ENCODE results near the gene ZC3H13.

Gene ZC3H13

GRCh38 chr13:45934283-45934682, 118.3 kb downstream of the ZC3H13 start:
- no peak for DNase-seq

DNA sequence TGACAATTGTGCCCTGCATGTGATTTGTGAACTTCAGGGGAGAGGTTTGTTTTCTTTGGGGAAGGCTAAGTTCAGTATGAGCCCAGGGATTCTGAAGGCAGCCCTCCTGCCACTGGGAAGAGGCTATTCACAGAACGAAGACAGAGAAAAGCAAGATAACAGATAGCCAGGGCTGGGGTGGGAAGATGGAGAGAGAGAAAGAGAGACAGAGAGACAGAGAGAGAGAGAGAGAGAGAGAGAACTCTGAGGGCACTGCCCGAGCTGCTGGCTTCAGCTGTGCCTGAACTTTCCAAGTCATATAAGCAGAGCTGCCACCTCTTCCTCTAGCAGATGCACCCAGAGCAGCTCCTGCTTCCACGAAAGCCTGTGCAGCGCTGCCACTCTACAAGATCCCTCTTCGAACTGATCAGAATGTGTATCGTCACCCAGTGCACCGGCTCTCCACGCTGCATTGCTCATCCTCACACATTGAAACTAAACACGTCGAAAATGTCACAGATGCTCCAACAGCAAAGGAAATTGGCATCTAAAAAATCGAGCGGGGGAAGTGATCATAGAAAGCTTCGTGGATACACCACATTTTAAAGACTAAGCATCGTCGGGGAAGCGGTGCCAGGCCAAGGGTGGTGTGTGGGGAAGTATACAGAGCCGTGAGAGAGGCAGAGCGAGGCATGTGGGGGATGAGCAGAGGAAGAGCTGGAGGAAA, 119.2 kb downstream of the ZC3H13 start:
- no peak for DNase-seq

GRCh38 chr13:45932676-45933075, 119.9 kb downstream of the ZC3H13 start:
- DNase-seq: no peak

GRCh38 chr13:45932172-45932571, 120.4 kb downstream of the ZC3H13 start:
- no peak for DNase-seq

- no peak for DNase-seq
These were observed 121.3 kb downstream of the ZC3H13 start for GRCh38 chr13:45931211-45931610.

DNA sequence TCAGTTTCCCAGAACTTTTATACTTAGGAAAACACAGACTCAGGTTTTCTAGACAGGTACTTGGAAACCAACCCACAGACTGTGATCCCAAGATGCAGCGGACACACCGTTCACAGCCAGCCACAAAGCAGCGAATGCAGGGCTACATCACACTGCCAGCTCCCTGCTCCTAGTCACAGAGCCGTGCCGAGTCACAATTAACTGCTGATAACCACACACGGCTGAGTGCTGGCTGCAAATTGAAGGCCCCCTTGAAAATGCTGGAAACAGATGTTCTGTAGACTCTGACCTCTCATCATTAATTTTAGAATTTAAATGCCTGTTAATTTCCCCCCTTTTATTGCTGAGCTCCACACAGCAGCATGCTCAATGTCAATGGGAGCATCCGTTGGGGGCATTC, 122.4 kb downstream of the ZC3H13 start:
- DNase-seq: no peak

GRCh38 chr13:45928843-45929242, 123.7 kb downstream of the ZC3H13 start:
- no peak for DNase-seq

GRCh38 chr13:45928176-45928575, 124.4 kb downstream of the ZC3H13 start:
- DNase-seq: no peak

DNA sequence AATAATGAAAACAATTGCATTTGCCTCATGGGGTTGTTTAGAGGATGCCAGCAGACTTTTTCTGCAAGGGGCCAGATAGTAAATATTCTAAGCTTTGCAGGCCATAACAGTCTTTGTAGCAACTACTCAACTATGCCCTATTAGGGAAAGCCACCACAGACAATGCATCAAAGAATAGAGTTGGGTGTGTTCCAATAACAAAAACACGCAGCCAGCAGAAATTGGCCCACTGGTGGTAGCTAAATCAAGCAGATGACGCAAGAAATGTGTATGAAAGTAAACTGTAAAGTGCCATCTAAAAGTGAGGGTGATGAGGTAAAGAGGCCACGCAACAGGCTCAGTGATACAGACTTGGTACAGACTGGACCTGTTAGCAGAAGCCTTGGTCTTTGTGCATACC, 125.8 kb downstream of the ZC3H13 start:
- no peak for DNase-seq

- DNase-seq: no peak
These were observed 127.4 kb downstream of the ZC3H13 start for GRCh38 chr13:45925151-45925550.

GRCh38 chr13:45921162-45921736, 131.3 kb downstream of the ZC3H13 start:
- DNase-seq: no peak

- DNase-seq: no peak
These were observed 133.9 kb downstream of the ZC3H13 start for GRCh38 chr13:45918597-45918996.

DNA sequence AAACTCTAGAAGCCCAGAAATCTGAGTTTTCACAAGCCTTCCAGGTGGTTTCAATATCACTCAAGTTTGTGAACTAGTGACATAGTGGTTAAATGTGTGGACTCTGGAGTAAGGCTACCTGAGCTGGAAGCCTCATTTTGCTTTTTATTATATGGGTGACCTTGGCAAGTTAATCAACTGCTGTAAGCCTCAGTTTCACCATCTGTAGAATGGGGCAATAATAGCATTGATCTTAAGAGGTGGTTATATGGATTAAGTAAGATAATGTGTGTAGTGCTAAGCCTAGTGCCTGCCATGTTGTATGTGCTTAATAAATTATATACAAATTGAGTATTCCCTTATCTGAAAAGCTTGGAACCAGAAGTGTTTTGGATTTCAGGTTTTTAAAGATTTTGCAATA, 135.5 kb downstream of the ZC3H13 start:
- DNase-seq: no peak

DNA sequence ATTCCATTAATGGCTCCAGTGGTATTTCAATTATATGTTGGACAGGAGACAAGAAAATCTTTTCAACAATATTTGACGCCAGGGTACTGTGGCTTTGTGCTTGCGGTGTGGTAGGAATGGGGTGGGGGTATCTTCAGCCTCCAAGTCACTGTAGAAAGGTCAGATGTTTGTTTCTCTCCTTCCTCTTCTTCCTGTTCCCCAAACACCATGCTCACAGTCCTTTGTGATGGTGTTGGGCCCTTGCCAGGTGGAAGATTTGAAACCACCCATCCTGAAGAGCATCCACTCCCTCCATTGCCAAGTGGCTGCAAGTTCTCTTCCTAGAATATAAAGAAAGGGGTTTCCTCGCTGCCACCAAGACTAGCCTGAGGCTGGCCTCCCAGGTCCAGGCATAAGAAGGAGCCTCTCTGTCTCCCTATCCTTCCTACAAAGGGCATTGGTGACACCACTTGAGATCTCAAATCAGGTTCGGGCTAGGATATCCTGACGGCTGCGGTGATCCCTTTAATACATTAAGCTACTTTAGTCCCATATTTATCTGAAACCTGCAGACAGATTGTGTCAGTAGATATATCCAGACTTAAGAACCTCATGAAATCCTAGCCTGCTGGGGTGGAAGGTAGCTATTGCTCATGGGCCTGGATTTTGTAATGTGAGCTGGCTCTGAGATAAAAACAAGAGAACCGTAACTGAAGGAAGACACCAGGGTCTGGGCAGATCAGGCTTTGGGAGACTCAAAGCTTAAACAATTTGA, 136.7 kb downstream of the ZC3H13 start:
- no peak for DNase-seq

- no peak for DNase-seq
These were observed 142.9 kb downstream of the ZC3H13 start for GRCh38 chr13:45909673-45910072.

GRCh38 chr13:45909089-45909488, 143.5 kb downstream of the ZC3H13 start:
- no peak for DNase-seq

DNA sequence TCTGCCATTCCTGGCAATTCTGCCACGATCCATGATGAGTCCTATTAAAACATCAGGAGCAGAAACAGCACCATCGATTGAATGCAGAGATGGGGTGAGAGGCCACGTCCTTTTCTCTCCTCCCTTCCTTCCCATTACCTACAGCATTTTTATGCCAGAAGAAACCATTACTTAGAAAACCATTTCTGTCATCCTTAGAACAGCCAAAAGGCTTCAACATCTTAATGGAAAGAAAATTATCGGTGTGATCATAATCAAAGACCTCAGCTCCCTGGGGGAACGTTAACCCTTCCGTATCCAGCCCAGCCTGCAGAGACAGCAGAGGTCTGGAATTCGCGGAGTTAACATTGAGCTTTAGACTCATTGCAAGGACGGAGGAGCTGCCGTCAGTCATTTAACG, 145.0 kb downstream of the ZC3H13 start:
- no peak for DNase-seq
